Cardiac fibroblast (primary cell): ENCODE results near the gene EWSR1.
A peak's percentile ranks its signal among the peaks of the same experiment; 100 is the strongest.

Experiments used
- DNase-seq, 2 donors: peaks; one replicate each; pipeline versions ENCODE4 v3.0.0 to v3.0.0-alpha.2; 2010; ENCODE audit warnings: low read depth in 2 of 2
- H3K4me3 ChIP-seq, 2 donors: replicated peaks in 1 of 2; 1 replicate in 1 of 2; 2 replicates in 1 of 2; pipeline ENCODE4 v1.5.1; 2011; ENCODE audit warnings: low read depth in 2 of 2, low read length in 2 of 2, mild to moderate bottlenecking in 2 of 2, moderate library complexity in 1 of 2
- TF ChIP-seq, protein P1 (sequence below): IDR thresholded peaks from one replicate; pipeline ENCODE4 v1.5.1; 2011; ENCODE audit warnings: low read depth, mild to moderate bottlenecking, low read length, inconsistent platforms

EWSR1 gene

DNA sequence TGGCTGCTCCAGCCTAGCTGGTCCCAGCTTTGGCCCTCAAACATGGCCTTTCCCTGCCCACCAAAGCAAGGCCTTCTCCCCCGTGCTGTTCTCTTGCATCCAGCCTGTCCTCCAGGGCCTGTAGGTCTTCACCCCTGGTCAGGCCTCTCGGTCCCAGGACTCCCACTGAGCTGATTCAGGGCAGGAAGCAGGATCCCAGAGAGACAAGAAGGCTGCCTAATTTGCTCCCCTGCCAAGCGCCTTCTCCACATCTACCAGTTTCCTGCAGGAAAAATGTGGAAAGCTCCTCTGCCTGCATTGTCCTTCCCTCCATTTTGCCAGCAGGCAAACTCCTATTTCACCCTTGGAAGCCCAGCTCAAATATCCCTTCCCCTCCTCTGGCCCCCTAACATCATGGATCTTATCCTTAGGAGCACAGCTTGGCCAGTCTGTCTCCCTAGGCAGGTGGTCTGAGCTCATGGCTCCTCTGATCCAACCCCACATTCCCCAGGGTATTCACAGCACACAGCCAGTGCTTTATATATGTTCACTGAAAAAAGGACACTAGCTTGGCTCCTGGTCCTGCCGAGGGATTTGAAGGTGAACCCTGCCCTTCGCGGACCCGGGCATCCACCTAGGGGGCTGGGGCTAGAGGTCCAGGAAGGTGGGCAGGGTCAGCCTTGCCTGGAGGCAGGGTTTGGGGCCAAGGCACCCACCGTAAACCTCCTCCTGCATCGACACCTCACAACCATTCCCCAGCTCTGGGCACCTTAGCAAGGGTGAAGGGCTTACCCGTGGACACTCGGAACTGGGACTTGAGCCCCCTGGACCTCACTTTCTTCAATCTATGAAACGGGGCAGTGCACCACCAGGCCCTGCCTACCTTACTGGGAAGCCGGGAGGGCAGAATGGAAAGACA is 1.3 kb upstream of the EWSR1 start:
- peak; percentile 39 to 52 for DNase-seq
- peak overlapping the region; percentile 84 to 88 for H3K4me3 ChIP-seq
- TF ChIP-seq, protein P1, sequence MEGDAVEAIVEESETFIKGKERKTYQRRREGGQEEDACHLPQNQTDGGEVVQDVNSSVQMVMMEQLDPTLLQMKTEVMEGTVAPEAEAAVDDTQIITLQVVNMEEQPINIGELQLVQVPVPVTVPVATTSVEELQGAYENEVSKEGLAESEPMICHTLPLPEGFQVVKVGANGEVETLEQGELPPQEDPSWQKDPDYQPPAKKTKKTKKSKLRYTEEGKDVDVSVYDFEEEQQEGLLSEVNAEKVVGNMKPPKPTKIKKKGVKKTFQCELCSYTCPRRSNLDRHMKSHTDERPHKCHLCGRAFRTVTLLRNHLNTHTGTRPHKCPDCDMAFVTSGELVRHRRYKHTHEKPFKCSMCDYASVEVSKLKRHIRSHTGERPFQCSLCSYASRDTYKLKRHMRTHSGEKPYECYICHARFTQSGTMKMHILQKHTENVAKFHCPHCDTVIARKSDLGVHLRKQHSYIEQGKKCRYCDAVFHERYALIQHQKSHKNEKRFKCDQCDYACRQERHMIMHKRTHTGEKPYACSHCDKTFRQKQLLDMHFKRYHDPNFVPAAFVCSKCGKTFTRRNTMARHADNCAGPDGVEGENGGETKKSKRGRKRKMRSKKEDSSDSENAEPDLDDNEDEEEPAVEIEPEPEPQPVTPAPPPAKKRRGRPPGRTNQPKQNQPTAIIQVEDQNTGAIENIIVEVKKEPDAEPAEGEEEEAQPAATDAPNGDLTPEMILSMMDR = no peak

- TF ChIP-seq, protein P1 = no peak
- no peak for DNase-seq
These were observed 608 bp upstream of the EWSR1 start for GRCh38 chr22:29267462-29267857.

GRCh38 chr22:29268511-29269229 is 602 bp downstream of the EWSR1 start:
- H3K4me3 ChIP-seq = peak overlapping the region; percentile 84 to 88
- TF ChIP-seq, protein P1 = no peak
- peak; percentile 65 to 86 for DNase-seq

More at GRCh38 chr22:29267462-29267857, 608 bp upstream of the EWSR1 start:
- H3K4me3 ChIP-seq = peak overlapping the region; percentile 84 to 88

- TF ChIP-seq, protein P1 = no peak
- H3K4me3 ChIP-seq = peak overlapping the region; percentile 84 to 88
- peak in 1 of 2 donors; percentile 13 for DNase-seq
These were observed 1.1 kb downstream of the EWSR1 start for GRCh38 chr22:29269230-29269604.

GRCh38 chr22:29269731-29270474 is 1.8 kb downstream of the EWSR1 start:
- peak overlapping the region; percentile 84 to 88 for H3K4me3 ChIP-seq
- peak in 1 of 2 donors; percentile 22 for DNase-seq
- TF ChIP-seq, protein P1 = no peak

- DNase-seq = peak; percentile 33 to 39
- TF ChIP-seq, protein P1 = no peak
- H3K4me3 ChIP-seq = peak overlapping the region; percentile 84 to 88
These were observed 2.6 kb downstream of the EWSR1 start for GRCh38 chr22:29270475-29271271.
